Breast epithelium (tissue), 4 donors: ENCODE data around the gene C1orf50. TPM values are rescaled to one million over a fixed set of nuclear protein-coding genes. Genes with fewer than 3 reads are reported as not detected.

ENCODE experiments used
- DNase-seq, 2 donors: peaks; one replicate each; pipeline ENCODE4 v3.0.0-alpha.2; 2019; ENCODE audit warnings: low spot score in 2 of 2
- H3K27ac ChIP-seq, 2 donors: fragments of 200-600 bp; sonication (generic) in 1 of 2; one replicate each; pipeline ENCODE4 v1.5.1; 2016 to 2019; ENCODE audit warnings: mild to moderate bottlenecking in 1 of 2
- H3K27me3 ChIP-seq, 2 donors: fragments of 200-600 bp; sonication (generic) in 1 of 2; one replicate each; pipeline versions ENCODE4 v1.5.1 to v1.6.0; 2017 to 2019; ENCODE audit warnings: control low read depth in 1 of 2, mild to moderate bottlenecking in 1 of 2
- H3K36me3 ChIP-seq: fragments of 200-600 bp; one replicate; pipeline ENCODE4 v1.5.1; 2019
- H3K4me1 ChIP-seq, 2 donors: fragments of 200-600 bp; sonication (generic); one replicate each; pipeline ENCODE4 v1.5.1; 2016 to 2019; ENCODE audit warnings: control low read depth in 1 of 2
- H3K4me3 ChIP-seq, 3 donors: fragments of 200-600 bp; sonication (generic); 1 replicate in 2 of 3; 2 replicates in 1 of 3; pipeline ENCODE4 v1.5.1; 2016 to 2019; ENCODE audit warnings: mild to moderate bottlenecking in 3 of 3, moderate library complexity in 2 of 3
- H3K9me3 ChIP-seq, 2 donors: fragments of 200-600 bp; sonication (generic) in 1 of 2; one replicate each; pipeline ENCODE4 v1.5.1; 2016 to 2019; ENCODE audit warnings: control low read depth in 1 of 2
- POLR2A ChIP-seq: fragments of 450-650 bp; IDR thresholded peaks from one replicate; pipeline ENCODE4 v1.6.1; 2016; ENCODE audit warnings: antibody characterized with exemption, mild to moderate bottlenecking, moderate library complexity
- POLR2AphosphoS5 ChIP-seq, 3 donors: sonication (generic); formaldehyde crosslinking; IDR thresholded peaks; one replicate each; pipeline ENCODE4 v1.6.1; 2017; ENCODE audit warnings: antibody characterized with exemption in 3 of 3
- intact Hi-C: fragments of 100-400 bp; cut with DNase I; formaldehyde crosslinking; loops from one replicate; pipeline ENCODE4 v1.15.1; 2023; ENCODE audit warnings: low total_unique reads
- total RNA-seq, 3 donors: library from RNA; depleted of rRNA; stranded (reverse); fragments of >200 nt; gene quantifications; one replicate each; pipeline ENCODE4 v1.1.0, GENCODE V29; 2016
- TF ChIP-seq, protein P1 (sequence below), 3 donors: fragments of 450-650 bp; IDR thresholded peaks; one replicate each; pipeline ENCODE4 v1.5.1; 2016 to 2017; ENCODE audit warnings: antibody characterized with exemption in 3 of 3, mild to moderate bottlenecking in 3 of 3, moderate library complexity in 3 of 3

Gene C1orf50
- total RNA-seq, 3 donors from 2014 or later: 5.2 to 10.8 (median 6.7) TPM

DNA sequence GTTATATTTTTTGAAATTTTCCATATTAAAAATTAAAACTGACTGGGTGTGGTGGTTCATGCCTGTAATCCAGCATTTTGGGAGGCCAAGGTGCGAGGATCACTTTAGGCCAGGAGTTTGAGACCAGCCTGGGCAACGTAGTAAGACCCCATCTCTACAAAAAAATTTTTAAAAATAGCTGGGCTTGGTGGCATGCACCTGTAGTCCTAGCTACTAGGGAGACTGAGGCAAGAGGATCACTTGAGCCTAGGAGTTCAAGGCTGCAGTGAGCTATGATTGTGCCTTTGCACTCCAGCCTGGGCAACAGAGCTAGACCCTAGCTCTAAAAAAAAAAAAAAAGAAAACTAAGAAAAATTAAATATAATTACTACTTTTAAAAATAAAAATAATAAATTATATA lies 54.6 kb downstream of the C1orf50 start:
- intact Hi-C loops: no loop called here
- no peak overlapping the region for H3K4me3 ChIP-seq
- no peaks in the 10 kb centered on the region for H3K9me3 ChIP-seq
- H3K27ac ChIP-seq: no peak overlapping the region
- TF ChIP-seq, protein P1, sequence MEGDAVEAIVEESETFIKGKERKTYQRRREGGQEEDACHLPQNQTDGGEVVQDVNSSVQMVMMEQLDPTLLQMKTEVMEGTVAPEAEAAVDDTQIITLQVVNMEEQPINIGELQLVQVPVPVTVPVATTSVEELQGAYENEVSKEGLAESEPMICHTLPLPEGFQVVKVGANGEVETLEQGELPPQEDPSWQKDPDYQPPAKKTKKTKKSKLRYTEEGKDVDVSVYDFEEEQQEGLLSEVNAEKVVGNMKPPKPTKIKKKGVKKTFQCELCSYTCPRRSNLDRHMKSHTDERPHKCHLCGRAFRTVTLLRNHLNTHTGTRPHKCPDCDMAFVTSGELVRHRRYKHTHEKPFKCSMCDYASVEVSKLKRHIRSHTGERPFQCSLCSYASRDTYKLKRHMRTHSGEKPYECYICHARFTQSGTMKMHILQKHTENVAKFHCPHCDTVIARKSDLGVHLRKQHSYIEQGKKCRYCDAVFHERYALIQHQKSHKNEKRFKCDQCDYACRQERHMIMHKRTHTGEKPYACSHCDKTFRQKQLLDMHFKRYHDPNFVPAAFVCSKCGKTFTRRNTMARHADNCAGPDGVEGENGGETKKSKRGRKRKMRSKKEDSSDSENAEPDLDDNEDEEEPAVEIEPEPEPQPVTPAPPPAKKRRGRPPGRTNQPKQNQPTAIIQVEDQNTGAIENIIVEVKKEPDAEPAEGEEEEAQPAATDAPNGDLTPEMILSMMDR (IDR thresholded peaks at IDR 0.05): no peak
- TF ChIP-seq POLR2A (no peak), POLR2AphosphoS5 (IDR thresholded peaks at IDR 0.05) (no peak)
- DNase-seq: no peak
- H3K27me3 ChIP-seq: no peaks in the 10 kb centered on the region
- H3K36me3 ChIP-seq: no peaks in the 10 kb centered on the region
- no peaks in the 10 kb centered on the region for H3K4me1 ChIP-seq

DNA sequence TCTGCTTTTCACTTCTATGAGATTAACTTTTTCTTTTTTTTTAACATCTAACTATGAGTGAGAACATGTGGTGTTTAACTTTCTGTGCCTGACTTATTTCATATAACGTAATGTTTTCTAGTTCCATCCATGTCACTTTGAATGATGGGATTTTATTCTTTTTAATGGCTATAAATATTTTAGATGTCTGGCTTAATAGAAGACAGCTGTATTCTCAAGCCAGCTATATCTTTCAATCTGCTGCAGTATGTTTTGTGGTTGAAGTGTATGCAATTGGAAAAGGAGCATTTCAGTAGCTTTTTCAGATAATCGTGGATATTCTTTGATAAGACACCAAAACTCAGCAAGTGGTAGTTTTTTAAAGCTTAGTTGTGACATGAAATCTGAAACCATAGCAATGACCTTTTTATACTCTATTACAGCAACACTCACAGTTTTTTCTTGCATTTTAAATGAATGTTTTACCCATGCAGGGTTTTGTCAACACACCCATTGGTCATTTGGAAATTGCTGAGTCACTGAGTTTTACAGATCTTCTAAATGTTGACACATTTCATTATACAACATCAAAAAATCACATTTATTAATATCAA lies 55.8 kb downstream of the C1orf50 start:
- TF ChIP-seq, protein P1 (IDR thresholded peaks at IDR 0.05): no peak
- TF ChIP-seq POLR2AphosphoS5 (IDR thresholded peaks at IDR 0.05) (no peak), POLR2A (no peak)
- Histone ChIP-seq H3K4me3 (no peak overlapping the region), H3K9me3 (no peaks in the 10 kb centered on the region), H3K27me3 (no peaks in the 10 kb centered on the region), H3K4me1 (no peaks in the 10 kb centered on the region), H3K27ac (no peak overlapping the region), H3K36me3 (no peaks in the 10 kb centered on the region)
- no peak for DNase-seq
- intact Hi-C loops: no loop called here

DNA sequence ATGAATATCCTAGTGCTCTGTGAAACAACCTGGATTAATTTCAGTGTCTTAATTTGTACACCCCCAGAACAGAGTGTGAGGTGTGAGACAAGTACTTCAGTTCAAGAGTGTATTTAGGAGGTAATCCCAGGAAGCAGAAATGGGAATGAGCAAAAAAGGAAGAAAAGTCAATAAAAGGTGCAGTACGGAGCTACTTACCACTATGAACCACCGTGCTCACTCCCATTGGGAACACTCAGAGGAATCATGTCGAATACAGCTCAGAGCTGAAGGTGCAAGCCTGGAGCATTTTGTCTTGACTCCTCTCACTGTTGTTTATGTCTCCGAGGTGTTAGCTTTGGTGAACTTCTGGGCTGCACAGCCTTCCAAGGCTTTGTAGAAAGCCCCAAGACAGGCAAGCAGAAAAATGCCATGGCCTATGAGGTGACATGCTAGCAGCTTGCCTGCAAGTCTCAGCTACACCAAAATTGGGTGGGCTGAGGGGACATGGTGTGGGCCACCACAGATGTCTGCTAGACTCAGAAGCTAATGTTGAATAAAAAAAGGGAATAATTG lies 57.5 kb downstream of the C1orf50 start:
- H3K36me3 ChIP-seq: no peaks in the 10 kb centered on the region
- no peaks in the 10 kb centered on the region for H3K27me3 ChIP-seq
- DNase-seq: no peak
- intact Hi-C loops: no loop called here
- TF ChIP-seq POLR2AphosphoS5 (IDR thresholded peaks at IDR 0.05) (no peak), POLR2A (no peak)
- TF ChIP-seq, protein P1 (IDR thresholded peaks at IDR 0.05): no peak
- no peaks in the 10 kb centered on the region for H3K4me1 ChIP-seq
- no peak overlapping the region for H3K4me3 ChIP-seq
- no peaks in the 10 kb centered on the region for H3K9me3 ChIP-seq
- H3K27ac ChIP-seq: no peak overlapping the region

DNA sequence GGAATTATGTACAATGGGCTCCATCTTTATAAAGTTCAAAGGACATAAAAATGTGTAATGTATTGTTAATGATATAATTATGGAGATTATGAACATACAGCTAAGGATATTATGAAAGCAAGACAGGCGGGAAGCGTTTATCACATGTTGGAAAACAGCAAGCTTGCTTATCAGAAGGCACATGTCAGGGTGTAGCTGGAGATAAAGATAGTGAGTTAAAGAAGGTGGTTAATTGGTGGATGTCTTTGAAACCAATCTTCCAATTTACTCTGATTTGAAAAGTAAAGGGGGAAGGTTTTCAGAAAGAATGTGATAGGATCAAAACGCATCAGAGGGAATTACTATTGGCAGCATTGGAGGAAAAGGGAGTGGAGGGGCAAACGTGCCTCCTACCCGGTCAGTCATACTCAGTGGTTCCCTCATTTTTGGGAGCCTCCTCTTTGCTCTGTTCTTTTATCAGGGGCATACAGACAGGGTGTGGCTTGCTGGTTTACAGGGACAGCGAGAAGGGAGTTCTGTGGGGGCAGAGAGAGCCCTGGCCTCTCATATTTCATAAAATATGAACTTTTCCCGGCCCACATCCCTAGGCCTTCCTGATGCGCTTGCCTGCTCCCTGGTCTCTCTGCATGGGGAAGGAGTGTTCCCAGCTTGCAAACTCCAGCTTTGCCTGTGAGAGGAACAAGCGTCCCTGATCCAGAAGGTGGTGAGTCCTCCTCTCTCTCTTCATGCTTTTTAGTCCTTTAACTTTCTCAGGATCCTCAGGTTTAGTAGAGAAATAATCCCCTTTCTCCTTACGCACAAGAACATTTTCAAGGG lies 58.2 kb downstream of the C1orf50 start:
- Histone ChIP-seq H3K27ac (no peak overlapping the region), H3K9me3 (no peaks in the 10 kb centered on the region), H3K4me1 (no peaks in the 10 kb centered on the region), H3K27me3 (no peaks in the 10 kb centered on the region), H3K36me3 (no peaks in the 10 kb centered on the region), H3K4me3 (no peak overlapping the region)
- TF ChIP-seq, protein P1 (IDR thresholded peaks at IDR 0.05): no peak
- TF ChIP-seq POLR2AphosphoS5 (IDR thresholded peaks at IDR 0.05): no peak
- no peak for TF ChIP-seq POLR2A
- intact Hi-C loops: no loop called here
- DNase-seq: no peak

Other genes starting within 250 kb of the C1orf50 start
- 10 to 100 TPM; 21.6 to 37.9 (median 24.6) TPM for gene PPIH, start 108.8 kb upstream of the C1orf50 start, total RNA-seq
- 100 to 1,000 TPM; 332 to 694 (median 485) TPM for gene YBX1, start 84.8 kb upstream of the C1orf50 start, total RNA-seq
- 1 to 10 TPM in 2 of 3 donors, not detected in 1; 2.9 to 3.1 TPM for gene CLDN19, start 27.0 kb upstream of the C1orf50 start, total RNA-seq
- 10 to 100 TPM; 23.1 to 34.9 (median 34.4) TPM for gene P3H1, start 221 bp upstream of the C1orf50 start, total RNA-seq
- gene TMEM269, start 17.7 kb downstream of the C1orf50 start, total RNA-seq: under 1 TPM; under 0.01 to 0.59 (median 0.16) TPM
- 10 to 100 TPM; 11.1 to 22.1 (median 14.9) TPM for gene ERMAP, start 49.9 kb downstream of the C1orf50 start, total RNA-seq
- 10 to 100 TPM; 21.7 to 31.5 (median 25.9) TPM for gene SVBP, start 50.1 kb downstream of the C1orf50 start, total RNA-seq
- gene ZNF691, start 79.4 kb downstream of the C1orf50 start, total RNA-seq: 10 to 100 TPM in 2 of 3 donors, 1 to 10 TPM in 1; 5.8 to 18.4 (median 10.5) TPM
- gene SLC2A1, start 191.6 kb downstream of the C1orf50 start, total RNA-seq: 10 to 100 TPM; 29.5 to 78.9 (median 42.1) TPM